Measurements from ENCODE around the gene ELAPOR1. TPM values are rescaled to one million over a fixed set of nuclear protein-coding genes. Genes with fewer than 3 reads are reported as not detected.

The ELAPOR1 gene
- total and polyA plus RNA-seq, 2 of the 4 experiments (the other 2 are of a cell fraction), result 0.54 to 1.6 TPM

DNA sequence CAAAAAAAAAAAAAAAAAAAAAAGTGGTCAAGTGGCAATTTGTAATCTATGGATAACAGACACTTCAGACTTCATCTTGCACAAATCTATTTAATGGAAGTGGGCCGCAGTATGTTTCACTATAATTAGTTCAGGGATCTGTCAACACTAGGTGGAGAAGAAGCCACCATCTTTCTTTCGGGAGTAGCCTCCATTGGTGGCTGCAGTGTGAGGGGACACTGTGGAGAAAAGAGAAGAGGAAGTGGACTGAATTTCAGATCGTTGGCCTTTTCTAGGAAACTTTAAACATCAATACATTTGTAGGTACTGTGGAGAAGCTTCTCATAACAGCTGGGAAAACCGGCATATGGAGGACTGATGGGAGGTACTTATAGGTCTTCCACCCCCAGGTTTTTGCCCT, 8.0 kb upstream of the ELAPOR1 start:
- intact Hi-C loops (cut with micrococcal nuclease) (no loop called here), dilution Hi-C loops (cut with HindIII; ENCODE audit: low sequenced_read_pairs, unreplicated experiment) (no loop called here), in situ Hi-C loops (cut with MboI; ENCODE audit: low sequenced_read_pairs) (no loop called here)
- Histone ChIP-seq H2BK120ac (ENCODE audit: low read depth, low read length) (no peak overlapping the region), H4K20me1 (ENCODE audit: insufficient read depth, low read length) (peaks cover 1% of the 10 kb centered on the region; the same call in 1 of the 2 replicates), H4K8ac (ENCODE audit: low read depth in 2 of 2, low read length in 2 of 2) (no peak overlapping the region), H3K27ac (ENCODE audit: insufficient read depth, low read length) (no peak overlapping the region), H3K27me3 (ENCODE audit: control insufficient read depth, insufficient read depth, low read length) (peaks cover 1% of the 10 kb centered on the region; the same call in 1 of the 2 replicates), H3K9ac (ENCODE audit: low read depth, low read length) (no peak overlapping the region), H3K4me2 (ENCODE audit: low read depth, low read length) (no peak overlapping the region), H2AK5ac (ENCODE audit: low read depth, low read length) (no peak overlapping the region), H3K9me1 (ENCODE audit: insufficient read depth, low read length) (no peaks in the 10 kb centered on the region), H3K9me3 (ENCODE audit: control insufficient read depth, insufficient read depth, low read length) (no peaks in the 10 kb centered on the region), H4K5ac (ENCODE audit: low read depth, low read length) (no peak overlapping the region), H3K4me1 (ENCODE audit: control insufficient read depth, insufficient read depth, low read length) (no peaks in the 10 kb centered on the region), H2AK9ac (replicated peaks; ENCODE audit: low read depth, low read length, poor library complexity) (no peak overlapping the region), H4K91ac (ENCODE audit: insufficient read depth, low read depth, low read length) (no peak overlapping the region), H2BK20ac (ENCODE audit: low read depth, low read length) (no peak overlapping the region), H3K56ac (ENCODE audit: extremely low read depth, insufficient read depth, low read length) (no peak overlapping the region), H3K79me1 (ENCODE audit: low read depth in 1 of 2, low read length in 2 of 2) (peaks cover 5 to 27% of the 10 kb centered on the region in 2 experiments; a peak in 3 of 4 replicates), H3K4ac (ENCODE audit: low read depth, low read length) (no peak overlapping the region), H3K18ac (ENCODE audit: low read depth, low read length) (no peak overlapping the region), H2BK15ac (ENCODE audit: low read depth, low read length) (no peak overlapping the region), H2BK5ac (ENCODE audit: low read depth, low read length, poor library complexity, severe bottlenecking) (no peak overlapping the region), H3K23ac (ENCODE audit: low read depth, low read length) (no peak overlapping the region), H2AFZ (replicated peaks; ENCODE audit: low read length, poor library complexity) (no peak overlapping the region), H3K36me3 (ENCODE audit: control insufficient read depth, insufficient read depth, low read length) (peaks cover 2% of the 10 kb centered on the region; the same call in 1 of the 2 replicates), H3K4me3 (ENCODE audit: insufficient read depth, low read depth, low read length) (no peak overlapping the region), H3K14ac (replicated peaks; ENCODE audit: low read depth, low read length) (no peak overlapping the region)
- no CpG with 5 or more reads among the region's 4 CpGs for whole genome bisulfite sequencing, 2 experiments (ENCODE audit: extremely low coverage in 2 of 2, insufficient read length in 1 of 2)
- ChIA-PET POLR2A (ENCODE audit: unreplicated experiment) (no interaction called here), CTCF (no interaction called here)
- no TSS peak for BruUV-seq (replicated peaks)
- DNase-seq, result no peak
- no peak for ATAC-seq (ENCODE audit: low read depth)
- TF ChIP-seq USF2 (IDR thresholded peaks at IDR 0.05; ENCODE audit: low read depth, low read length) (no peak), MXI1 (IDR thresholded peaks at IDR 0.05; ENCODE audit: borderline replicate concordance, low read depth, low read length) (no peak), CTCF (conservative IDR thresholded peaks at IDR 0.05; ENCODE audit: low read depth, low read length) (no peak), RCOR1 (IDR thresholded peaks at IDR 0.05; ENCODE audit: insufficient replicate concordance, low read length) (no peak), RFX5 (IDR thresholded peaks at IDR 0.05; ENCODE audit: low read depth, low read length) (no peak), RAD21 (IDR thresholded peaks at IDR 0.05; ENCODE audit: low read length) (no peak), MAZ (IDR thresholded peaks at IDR 0.05; ENCODE audit: borderline replicate concordance, low read depth, low read length) (no peak), POLR2A (IDR thresholded peaks at IDR 0.05; ENCODE audit: low read depth, low read length) (no peak), ELK1 (IDR thresholded peaks at IDR 0.05; ENCODE audit: borderline replicate concordance, low read depth, low read length) (no peak), CHD1 (IDR thresholded peaks at IDR 0.05; ENCODE audit: low read depth, low read length) (no peak), FOS (IDR thresholded peaks at IDR 0.05; ENCODE audit: low read depth, low read length) (no peak), BHLHE40 (IDR thresholded peaks at IDR 0.05; ENCODE audit: low read depth, low read length) (no peak), CEBPB (IDR thresholded peaks at IDR 0.05; ENCODE audit: low read depth, low read length) (no peak), SMC3 (IDR thresholded peaks at IDR 0.05; ENCODE audit: low read depth, low read length) (no peak)

Data from IMR-90 (cell line).